Mesodermal cell (in vitro differentiated cells): ENCODE measurements around the gene SPINK2.

Source experiments
- H3K27ac ChIP-seq: 2 replicates; pipeline ENCODE4 v1.7.0; 2013; ENCODE audit warnings: mild to moderate bottlenecking, low read depth, low read length, moderate library complexity; ENCODE audit not compliant: severe bottlenecking
- H3K36me3 ChIP-seq: 2 replicates; pipeline ENCODE4 v1.7.1; 2013; ENCODE audit warnings: mild to moderate bottlenecking, low read length, moderate library complexity; ENCODE audit not compliant: control insufficient read depth, insufficient read depth
- H3K4me1 ChIP-seq: one replicate; pipeline ENCODE4 v1.7.1; 2013; ENCODE audit warnings: mild to moderate bottlenecking, low read length; ENCODE audit not compliant: insufficient read depth, control insufficient read depth, poor library complexity, severe bottlenecking
- H3K4me3 ChIP-seq: 2 replicates; pipeline ENCODE4 v1.7.0; 2013; ENCODE audit warnings: low read length, control low read depth, mild to moderate bottlenecking; ENCODE audit not compliant: insufficient read depth, poor library complexity, severe bottlenecking; ENCODE audit errors: extremely low read depth
- H3K9me3 ChIP-seq: 2 replicates; pipeline ENCODE4 v1.7.1; 2013; ENCODE audit warnings: mild to moderate bottlenecking, low read length, moderate library complexity; ENCODE audit not compliant: control insufficient read depth
- WGBS, 2 experiments: methylation state at CpG; one replicate each; pipeline ENCODE4 v1.1.5; 2013; ENCODE audit warnings: missing lambda C conversion rate in 2 of 2; ENCODE audit not compliant: insufficient coverage in 2 of 2; 5-methylcytosine and 5-hydroxymethylcytosine counted together

Gene SPINK2

DNA sequence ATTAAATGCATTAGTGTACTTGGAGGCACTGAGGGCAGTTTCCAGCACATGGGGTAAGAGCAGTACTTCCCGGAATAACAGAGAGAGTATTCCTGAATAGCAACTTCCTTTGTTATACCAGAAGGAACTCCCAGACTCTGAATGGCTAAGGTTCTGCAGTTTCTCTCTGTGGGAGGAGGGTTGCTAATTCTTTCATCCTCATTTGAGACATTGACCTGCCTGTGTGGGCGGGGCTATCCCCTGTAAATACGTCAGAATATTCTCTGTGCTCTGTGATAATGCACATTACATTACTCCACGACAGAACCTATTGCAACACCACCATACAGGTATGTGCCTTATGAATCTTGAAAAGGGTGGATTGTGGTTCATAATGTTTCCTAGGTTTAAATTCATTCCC lies 52.7 kb downstream of the SPINK2 start:
- 58 to 100% methylated on average over 1 to 4 of the region's 4 CpGs for WGBS, 2 experiments
- H3K4me1 ChIP-seq, result no peaks in the 10 kb centered on the region
- no peak overlapping the region for H3K4me3 ChIP-seq
- H3K36me3 ChIP-seq, result no peaks in the 10 kb centered on the region
- H3K27ac ChIP-seq, result no peak overlapping the region
- no peaks in the 10 kb centered on the region for H3K9me3 ChIP-seq

DNA sequence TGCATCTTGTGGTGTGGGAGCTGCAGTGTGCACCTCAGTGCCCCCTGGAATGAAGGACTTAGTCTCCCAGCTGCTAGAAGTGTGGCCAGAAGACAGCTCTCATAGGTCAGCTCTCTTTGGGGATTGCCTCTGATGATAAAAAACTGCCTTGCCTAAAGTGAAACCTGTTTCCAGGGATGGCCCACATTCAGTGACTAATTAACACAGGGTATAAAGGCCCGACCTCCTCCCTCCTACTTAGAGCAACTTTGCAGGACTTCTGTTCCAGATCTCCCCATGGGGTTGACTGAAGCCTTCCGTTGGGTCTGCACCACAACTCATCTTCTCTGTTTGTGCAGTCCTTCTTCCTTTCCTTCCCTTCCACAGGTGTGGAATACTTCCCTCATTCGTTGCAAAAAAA lies 53.2 kb downstream of the SPINK2 start:
- Histone ChIP-seq H3K36me3 (no peaks in the 10 kb centered on the region), H3K27ac (no peak overlapping the region), H3K4me1 (no peaks in the 10 kb centered on the region), H3K9me3 (no peaks in the 10 kb centered on the region), H3K4me3 (no peak overlapping the region)
- WGBS, 2 experiments, result 34 to 58% methylated on average over 1 to 2 of the region's 3 CpGs

DNA sequence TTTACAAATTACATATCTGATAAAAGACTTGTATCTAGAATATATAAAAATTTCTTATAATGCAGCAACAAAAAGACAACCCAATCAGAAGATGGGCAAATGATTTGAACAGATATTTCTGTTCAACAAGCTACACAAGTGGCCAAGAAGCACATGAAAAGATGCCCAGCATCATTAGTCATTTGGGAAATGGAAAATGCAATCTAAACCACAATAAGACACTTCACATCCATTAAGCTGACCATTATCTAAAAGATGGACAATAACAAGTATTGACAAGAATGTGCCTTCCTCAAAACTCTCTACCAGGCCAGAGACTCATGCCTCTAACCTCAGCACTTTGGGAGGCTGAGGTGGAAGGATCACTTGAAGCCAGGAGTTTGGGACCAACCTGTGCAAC lies 53.9 kb downstream of the SPINK2 start:
- no peaks in the 10 kb centered on the region for H3K4me1 ChIP-seq
- H3K27ac ChIP-seq, result no peak overlapping the region
- no peak overlapping the region for H3K4me3 ChIP-seq
- no peaks in the 10 kb centered on the region for H3K36me3 ChIP-seq
- H3K9me3 ChIP-seq, result no peaks in the 10 kb centered on the region

DNA sequence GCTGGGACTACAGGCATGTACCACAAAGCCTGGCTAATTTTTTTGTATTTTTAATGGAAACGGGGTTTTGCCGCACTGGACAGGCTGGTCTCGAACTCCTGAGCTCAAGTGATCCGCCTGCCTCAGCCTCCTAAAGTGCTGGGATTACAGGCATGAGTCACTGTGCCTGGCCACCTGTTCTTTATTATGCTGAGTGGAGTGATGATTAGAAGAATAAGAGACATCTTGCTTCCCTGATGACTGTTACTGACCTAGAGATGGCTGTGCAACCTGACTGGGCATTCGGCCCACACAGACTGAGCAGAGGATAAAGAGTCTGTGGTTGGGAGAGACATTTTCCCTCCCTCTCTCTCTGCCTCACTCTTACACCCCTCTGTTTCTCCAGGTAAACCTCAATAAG lies 56.7 kb downstream of the SPINK2 start:
- Histone ChIP-seq H3K36me3 (no peaks in the 10 kb centered on the region), H3K4me3 (no peak overlapping the region), H3K4me1 (no peaks in the 10 kb centered on the region), H3K9me3 (no peaks in the 10 kb centered on the region), H3K27ac (no peak overlapping the region)
- WGBS, 2 experiments, result 87 to 89% methylated on average over 4 of the region's 5 CpGs

DNA sequence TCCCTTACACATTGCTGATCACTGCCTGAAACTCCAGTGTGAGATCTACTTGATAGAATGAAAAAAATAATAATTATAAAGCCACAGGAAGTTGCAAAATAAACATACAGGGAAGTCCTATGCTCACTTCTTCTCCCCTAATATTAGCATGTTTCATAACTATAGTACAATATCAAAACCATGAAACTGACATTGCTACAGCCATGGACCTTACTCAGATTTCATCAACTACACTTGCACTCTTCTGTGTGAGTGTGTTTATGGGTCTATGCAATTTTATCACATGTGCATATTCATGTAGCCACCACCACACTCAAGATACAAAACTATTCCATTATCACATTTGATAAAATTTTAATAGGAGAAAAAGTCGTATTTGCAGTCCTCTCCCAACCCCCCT lies 57.3 kb downstream of the SPINK2 start:
- Histone ChIP-seq H3K36me3 (no peaks in the 10 kb centered on the region), H3K4me1 (peaks cover 2% of the 10 kb centered on the region)

DNA sequence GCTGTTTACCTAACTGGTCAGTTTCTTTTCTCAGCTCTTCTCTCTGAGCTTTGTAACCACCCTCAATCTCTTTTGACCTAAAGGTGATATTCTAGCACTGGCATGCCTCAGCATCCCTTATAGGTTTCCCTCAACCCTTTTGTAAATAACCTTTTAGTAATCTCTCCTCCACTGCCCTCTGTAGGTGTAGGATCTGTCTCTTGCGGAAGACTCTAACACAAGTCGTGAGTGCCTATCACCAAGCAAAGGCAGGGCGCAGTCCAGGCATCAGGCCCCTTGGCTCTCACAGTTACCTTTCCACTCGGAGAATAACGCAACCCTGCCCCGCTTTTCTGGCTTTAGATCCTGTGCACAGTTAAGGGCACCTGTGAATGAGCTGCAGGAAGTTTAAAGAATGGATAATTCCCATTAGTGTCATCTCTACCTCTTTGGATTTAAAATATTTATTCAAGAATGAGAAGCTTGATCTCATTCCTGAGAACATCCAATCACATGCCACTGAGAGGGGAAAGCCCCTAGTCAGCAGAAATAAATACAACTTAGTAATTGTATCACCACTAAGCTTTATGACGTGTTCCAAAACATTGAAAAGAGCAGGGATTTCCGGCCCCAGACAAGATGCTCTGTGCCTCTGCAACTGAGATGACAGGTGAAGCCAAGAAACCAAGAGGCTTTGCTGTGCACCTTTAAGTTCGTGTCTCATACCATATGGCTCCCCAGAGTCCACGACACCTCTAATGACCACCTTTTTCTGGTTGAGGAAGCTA lies 58.8 kb downstream of the SPINK2 start:
- Histone ChIP-seq H3K4me1 (peaks cover 13% of the 10 kb centered on the region), H3K27ac (no peak overlapping the region), H3K36me3 (no peaks in the 10 kb centered on the region), H3K4me3 (no peak overlapping the region), H3K9me3 (no peaks in the 10 kb centered on the region)
- WGBS, 2 experiments, result 80 to 88% methylated on average over 5 to 9 of the region's 10 CpGs

More for the DNA sequence above, 57.3 kb downstream of the SPINK2 start:
- H3K9me3 ChIP-seq, result no peaks in the 10 kb centered on the region
- WGBS, 2 experiments, result no CpG with 5 or more reads among the region's 1 CpG
- H3K27ac ChIP-seq, result no peak overlapping the region
- H3K4me3 ChIP-seq, result no peak overlapping the region

DNA sequence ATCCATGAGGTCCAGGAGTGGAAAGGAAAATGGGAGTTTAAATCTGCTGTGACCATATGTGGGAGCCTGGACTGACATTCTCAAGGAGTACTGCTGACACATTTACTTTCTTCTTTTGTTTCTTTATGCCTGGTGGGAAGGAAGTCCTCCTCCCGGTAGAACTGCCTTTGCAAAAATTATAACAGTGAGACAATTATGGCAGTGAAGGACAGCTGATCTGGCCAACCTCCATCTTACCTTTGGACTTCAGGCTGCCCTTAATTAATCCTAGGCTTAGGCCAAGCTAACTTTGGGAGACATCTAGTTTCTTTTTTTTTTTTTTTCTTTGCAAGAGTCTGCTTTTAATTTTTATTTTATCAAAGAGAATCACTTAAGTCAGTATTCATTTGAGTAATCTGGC lies 61.3 kb downstream of the SPINK2 start:
- Histone ChIP-seq H3K36me3 (no peaks in the 10 kb centered on the region), H3K27ac (no peak overlapping the region), H3K4me3 (no peak overlapping the region), H3K4me1 (peaks cover 33% of the 10 kb centered on the region), H3K9me3 (no peaks in the 10 kb centered on the region)
- whole genome bisulfite sequencing, 2 experiments, result 60% methylated on average over 1 of the region's 1 CpG; no CpG with 5 or more reads in 1 of the 2 experiments
